K562 (cell line): Measurements from ENCODE around the gene PYHIN1. TPM values are rescaled to one million over a fixed set of nuclear protein-coding genes. Genes with fewer than 3 reads are reported as not detected.

Source experiments
- ARID1B ChIP-seq: fragments of 450-650 bp; IDR thresholded peaks from 2 replicates; pipeline ENCODE4 v1.6.1; 2016; ENCODE audit warnings: antibody characterized with exemption, mild to moderate bottlenecking, inconsistent platforms
- CUX1 ChIP-seq: fragments of 200-800 bp; sonication (Bioruptor generic); IDR thresholded peaks from 2 replicates; pipeline ENCODE4 v1.6.1; 2016; ENCODE audit warnings: missing genetic modification characterization, missing compliant biosample characterization
- DACH1 ChIP-seq: fragments of 450-650 bp; IDR thresholded peaks from 2 replicates; pipeline ENCODE4 v1.6.1; 2018; ENCODE audit not compliant: partially characterized antibody
- GTF3C2 ChIP-seq: IDR thresholded peaks from 3 replicates; pipeline ENCODE4 v1.6.1; 2011; ENCODE audit warnings: borderline replicate concordance, mild to moderate bottlenecking, moderate library complexity; ENCODE audit not compliant: insufficient read length; ENCODE audit errors: extremely low read depth
- HOMEZ ChIP-seq: fragments of 250-450 bp; sonication (Bioruptor Pico); IDR thresholded peaks from 2 replicates; pipeline ENCODE4 v1.4.0; 2020; ENCODE audit warnings: mild to moderate bottlenecking, moderate library complexity
- ILK ChIP-seq: fragments of 450-650 bp; IDR thresholded peaks from 2 replicates; pipeline ENCODE4 v1.6.1; 2016; ENCODE audit warnings: missing genetic modification characterization, low read depth, mild to moderate bottlenecking, missing compliant biosample characterization, moderate library complexity, borderline replicate concordance
- MCM7 ChIP-seq, 2 experiments: fragments of 450-650 bp; IDR thresholded peaks; 2 replicates each; pipeline ENCODE4 v1.6.1; 2016 to 2018
- MYC ChIP-seq, 2 experiments: fragments of 250-450 bp in 1 of 2; sonication (Bioruptor Pico) in 1 of 2; IDR thresholded peaks; 2 replicates each; pipeline versions ENCODE4 v1.5.1 to v1.6.1; 2012 to 2021; ENCODE audit warnings: low read depth in 2 of 2, borderline replicate concordance in 1 of 2, improper control_type of control experiment in 1 of 2, low read length in 1 of 2, mild to moderate bottlenecking in 1 of 2, moderate library complexity in 1 of 2
- RAD21 ChIP-seq, 2 experiments: fragments of 250-450 bp in 1 of 2; fragments of 450-650 bp in 1 of 2; sonication (Bioruptor Pico) in 1 of 2; formaldehyde crosslinking in 1 of 2; IDR thresholded peaks in 1 of 2; conservative IDR thresholded peaks in 1 of 2; 2 replicates each; pipeline versions ENCODE4 v1.4.0 to v1.8.0; 2020 to 2022; ENCODE audit warnings: mild to moderate bottlenecking in 2 of 2, moderate library complexity in 1 of 2
- SPI1 ChIP-seq: IDR thresholded peaks from 2 replicates; pipeline ENCODE4 v1.6.1; 2011; ENCODE audit warnings: low read depth, low read length, control low read depth, borderline replicate concordance
- XRCC3 ChIP-seq: fragments of 450-650 bp; IDR thresholded peaks from 2 replicates; pipeline ENCODE4 v1.6.1; 2017; ENCODE audit warnings: mild to moderate bottlenecking, moderate library complexity
- polyA plus RNA-seq, 8 experiments: library from polyadenylated mRNA; depleted of rRNA in 4 of 8; stranded (reverse) in 5 of 8; unstranded in 3 of 8; fragments of >200 nt; fragmentation: Nextera tagmentation in 2 of 8; fragmentation: Illumina TruSeq in 1 of 8; extraction: Ambion mirVana in 2 of 8; extraction: Trizol in 1 of 8; gene quantifications; 2 replicates each; pipeline versions ENCODE4 v1.2.1 to v1.2.3, GENCODE V29; 2011 to 2014; ENCODE audit warnings: inconsistent platforms in 1 of 8, missing spikeins in 1 of 8
- total RNA-seq, 7 experiments: library from RNA; depleted of rRNA in 6 of 7; stranded (reverse); fragments of >200 nt in 6 of 7; fragmentation: Illumina TruSeq in 2 of 7; extraction: Trizol in 2 of 7; gene quantifications; 2 replicates each; pipeline versions ENCODE4 v1.2.1 to v1.2.3, GENCODE V29; 2011 to 2021; ENCODE audit warnings: low replicate concordance in 1 of 7

The PYHIN1 gene
- total and polyA plus RNA-seq, 9 of the 15 experiments (the other 6 are each of a cell fraction or from before 2014, with no cell fraction given): not detected

GRCh38 chr1:159009704-159010361, 78.5 kb downstream of the PYHIN1 start, which contains the start of gene IFI16 (continued):
- TF ChIP-seq CUX1 (CRISPR knock-in tag) (no peak; the same call in 1 of the 2 replicates), ILK (tag) (no peak), RAD21 (CRISPR knock-in tag; conservative IDR thresholded peaks at IDR 0.05 in 1 of 2, IDR thresholded peaks at IDR 0.05 in 1 of 2) (0 out of 4 replicates have a peak, but pooled peaks of 1 of the 2 experiments have one; percentile 2), SPI1 (no peak), HOMEZ (CRISPR knock-in tag) (no peak), GTF3C2 (no peak), XRCC3 (no peak), ARID1B (peak; percentile 73), DACH1 (peak; percentile 26), MCM7 (IDR thresholded peaks at IDR 0.05) (no peak), MYC (IDR thresholded peaks at IDR 0.05; ENCODE audit: low read depth, low read length) (0 out of 2 replicates have a peak, but pooled peaks have one; percentile 35), MYC (CRISPR knock-in tag; IDR thresholded peaks at IDR 0.05; ENCODE audit: borderline replicate concordance, low read depth) (no peak)
